ENCODE data around the gene GSTK1. TPM values are rescaled to one million over a fixed set of nuclear protein-coding genes. Genes with fewer than 3 reads are reported as not detected.
"Not testable (repeated sequence)": the region's sequence is repeated elsewhere in the genome, so short reads cannot be mapped to it uniquely, and the experiment has no call there.

The GSTK1 gene
- total RNA-seq, 1 experiment from 2014 or later: 96.1 TPM

GRCh38 chr7:143269251-143269650 lies 6.0 kb downstream of the GSTK1 start:
- DNase-seq (ENCODE audit: low read depth): no peak

DNA sequence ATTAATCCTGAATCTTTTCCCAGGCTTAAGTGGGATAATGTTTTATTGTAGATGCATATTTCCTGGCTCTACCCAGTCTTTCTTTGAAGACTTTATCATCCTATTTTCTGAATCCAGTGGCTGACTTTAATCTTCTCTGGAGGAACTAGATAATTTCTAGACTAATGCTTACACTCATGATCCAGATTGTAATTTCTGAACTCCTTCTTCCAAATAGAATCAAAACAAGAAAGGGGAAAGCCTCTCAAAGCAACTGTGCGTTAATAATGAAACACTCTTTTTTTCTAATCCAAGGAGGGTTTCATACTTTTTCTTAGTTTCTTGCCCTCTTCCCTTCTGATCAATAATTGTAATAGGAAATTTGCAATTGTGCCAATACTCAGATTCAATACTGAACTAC lies 8.0 kb downstream of the GSTK1 start:
- no peak for DNase-seq (ENCODE audit: low read depth)

GRCh38 chr7:143272871-143273270 lies 9.6 kb downstream of the GSTK1 start:
- no peak for DNase-seq (ENCODE audit: low read depth)

GRCh38 chr7:143279186-143280098 lies 16.2 kb downstream of the GSTK1 start:
- peak; percentile 76 for DNase-seq (ENCODE audit: low read depth)

GRCh38 chr7:143280160-143280559 lies 16.9 kb downstream of the GSTK1 start:
- DNase-seq (ENCODE audit: low read depth): no peak

- no peak for DNase-seq (ENCODE audit: low read depth)
Measured at GRCh38 chr7:143280566-143280965, 17.3 kb downstream of the GSTK1 start.

DNA sequence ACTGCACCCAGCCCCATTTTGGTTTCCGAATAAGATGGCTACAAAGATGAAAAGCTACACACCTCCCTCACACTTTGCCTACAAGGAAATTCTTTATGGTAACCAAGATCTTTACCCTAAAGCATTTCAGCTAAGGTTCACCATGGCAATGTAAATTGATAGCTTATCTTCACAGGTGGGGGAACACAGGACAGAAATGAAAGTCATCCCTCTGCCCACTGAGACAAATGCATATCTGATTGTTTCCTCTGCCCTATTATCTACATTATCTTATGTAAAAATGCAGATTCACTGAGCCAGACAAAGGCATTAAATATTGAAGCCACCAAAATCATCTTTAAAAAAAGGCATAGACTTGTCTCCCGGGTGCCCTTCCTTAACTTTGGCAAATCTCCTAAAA lies 18.3 kb downstream of the GSTK1 start:
- DNase-seq (ENCODE audit: low read depth): no peak

DNA sequence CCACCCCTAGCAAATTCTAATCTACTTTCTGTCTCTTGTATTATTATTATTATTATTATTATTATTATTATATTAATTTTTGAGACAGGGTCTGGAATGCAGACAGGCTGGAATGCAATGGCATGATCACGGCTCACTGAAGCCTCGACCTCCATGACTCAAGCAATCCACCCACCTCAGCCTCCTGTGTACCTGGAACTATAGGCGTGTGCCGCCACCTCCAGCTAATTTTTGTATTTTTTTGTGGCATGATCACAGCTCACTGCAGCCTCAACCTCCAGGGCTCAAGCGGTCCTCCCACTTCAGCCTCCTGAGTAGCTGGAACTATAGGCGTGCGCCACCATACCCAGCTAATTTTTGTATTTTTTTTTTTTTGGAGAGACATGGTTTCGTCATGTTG lies 18.9 kb downstream of the GSTK1 start:
- DNase-seq (ENCODE audit: low read depth): no peak

DNA sequence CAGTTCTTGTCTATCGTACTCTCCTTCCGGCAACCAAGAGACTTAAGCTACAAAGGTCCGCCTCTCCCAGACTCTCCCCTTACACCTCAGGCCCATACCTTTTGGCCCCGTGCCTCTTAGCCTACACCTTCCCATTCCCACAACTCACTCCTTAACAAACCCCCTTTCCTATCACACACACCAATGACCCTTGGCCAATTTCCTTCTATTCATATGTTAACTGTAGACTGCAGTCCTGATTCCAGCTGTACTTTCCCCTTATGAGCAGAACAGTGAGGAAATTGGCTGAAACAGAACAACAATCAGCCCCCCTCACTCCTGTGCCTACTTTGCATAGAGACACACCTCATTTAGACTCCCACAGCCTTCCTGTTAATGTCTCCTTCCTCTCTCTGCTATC lies 20.1 kb downstream of the GSTK1 start:
- no peak for DNase-seq (ENCODE audit: low read depth)

GRCh38 chr7:143284591-143285469 lies 21.6 kb downstream of the GSTK1 start, which contains the start of gene TMEM139:
TSS of gene TMEM139 (plus strand) at chr7:143284958. CDS start at chr7:143285958, 1,000 bp downstream.
- DNase-seq (ENCODE audit: low read depth): no peak

GRCh38 chr7:143285470-143285778 lies 22.2 kb downstream of the GSTK1 start:
- DNase-seq (ENCODE audit: low read depth): no peak

DNA sequence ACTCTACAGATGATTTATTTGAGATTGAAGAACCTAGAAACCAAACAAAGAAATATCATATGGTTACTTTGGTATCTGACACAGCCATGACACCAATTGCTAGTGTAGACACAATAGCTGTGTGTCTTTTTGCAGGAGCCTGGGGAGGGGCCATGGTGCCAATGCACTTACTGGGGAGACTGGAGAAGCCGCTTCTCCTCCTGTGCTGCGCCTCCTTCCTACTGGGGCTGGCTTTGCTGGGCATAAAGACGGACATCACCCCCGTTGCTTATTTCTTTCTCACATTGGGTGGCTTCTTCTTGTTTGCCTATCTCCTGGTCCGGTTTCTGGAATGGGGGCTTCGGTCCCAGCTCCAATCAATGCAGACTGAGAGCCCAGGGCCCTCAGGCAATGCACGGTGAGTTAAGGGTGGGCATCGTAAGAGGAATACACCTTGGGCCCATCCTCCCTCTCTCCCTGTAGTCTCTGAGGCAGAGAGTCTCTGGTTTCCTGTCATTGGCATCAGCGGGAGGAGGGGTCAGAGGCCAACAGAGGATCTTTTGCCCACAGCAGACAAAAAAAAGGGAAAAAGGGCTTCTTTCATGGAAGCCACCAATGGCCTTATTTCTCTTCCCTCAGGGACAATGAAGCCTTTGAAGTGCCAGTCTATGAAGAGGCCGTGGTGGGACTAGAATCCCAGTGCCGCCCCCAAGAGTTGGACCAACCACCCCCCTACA lies 22.7 kb downstream of the GSTK1 start:
- no peak for DNase-seq (ENCODE audit: low read depth)

DNA sequence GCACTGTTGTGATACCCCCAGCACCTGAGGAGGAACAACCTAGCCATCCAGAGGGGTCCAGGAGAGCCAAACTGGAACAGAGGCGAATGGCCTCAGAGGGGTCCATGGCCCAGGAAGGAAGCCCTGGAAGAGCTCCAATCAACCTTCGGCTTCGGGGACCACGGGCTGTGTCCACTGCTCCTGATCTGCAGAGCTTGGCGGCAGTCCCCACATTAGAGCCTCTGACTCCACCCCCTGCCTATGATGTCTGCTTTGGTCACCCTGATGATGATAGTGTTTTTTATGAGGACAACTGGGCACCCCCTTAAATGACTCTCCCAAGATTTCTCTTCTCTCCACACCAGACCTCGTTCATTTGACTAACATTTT lies 23.3 kb downstream of the GSTK1 start:
- no peak for DNase-seq (ENCODE audit: low read depth)

DNA sequence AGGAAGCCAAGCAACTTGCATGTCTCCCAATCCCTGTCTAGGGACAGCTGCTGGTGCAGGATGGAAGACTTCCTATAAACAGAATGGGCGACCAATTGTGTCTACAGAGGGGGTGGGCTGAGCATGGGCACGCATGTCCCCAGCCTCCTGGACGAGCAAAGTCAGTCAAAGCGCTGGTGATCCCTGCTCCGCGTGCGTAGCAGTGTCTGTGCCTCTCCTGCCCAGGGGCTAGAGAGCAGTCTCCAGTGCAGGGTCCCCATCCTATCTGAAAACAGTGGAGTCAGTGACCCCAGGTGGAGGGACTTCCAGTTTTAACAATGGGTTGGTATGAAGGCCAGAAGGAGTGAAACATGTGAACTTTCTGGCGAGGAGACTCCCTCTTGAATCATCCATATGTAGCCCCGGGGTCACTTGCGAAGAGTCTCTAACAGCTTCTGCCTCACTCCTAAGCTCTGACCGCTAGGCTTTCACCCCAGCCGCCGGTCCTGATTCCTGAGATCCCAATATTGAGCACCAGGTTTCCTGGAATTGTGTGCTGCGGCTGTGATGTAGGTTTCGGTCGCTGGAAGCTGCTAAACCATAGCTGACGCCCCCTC lies 24.2 kb downstream of the GSTK1 start:
- no peak for DNase-seq (ENCODE audit: low read depth)

GRCh38 chr7:143287935-143288826 lies 24.9 kb downstream of the GSTK1 start, which contains the start of gene CASP2:
TSS of gene CASP2 (plus strand) at chr7:143288351. CDS start at chr7:143288456, 105 bp downstream.
- peak; percentile 94 for DNase-seq (ENCODE audit: low read depth)

GRCh38 chr7:143288836-143289235 lies 25.6 kb downstream of the GSTK1 start:
- peak; percentile 18 for DNase-seq (ENCODE audit: low read depth)

DNA sequence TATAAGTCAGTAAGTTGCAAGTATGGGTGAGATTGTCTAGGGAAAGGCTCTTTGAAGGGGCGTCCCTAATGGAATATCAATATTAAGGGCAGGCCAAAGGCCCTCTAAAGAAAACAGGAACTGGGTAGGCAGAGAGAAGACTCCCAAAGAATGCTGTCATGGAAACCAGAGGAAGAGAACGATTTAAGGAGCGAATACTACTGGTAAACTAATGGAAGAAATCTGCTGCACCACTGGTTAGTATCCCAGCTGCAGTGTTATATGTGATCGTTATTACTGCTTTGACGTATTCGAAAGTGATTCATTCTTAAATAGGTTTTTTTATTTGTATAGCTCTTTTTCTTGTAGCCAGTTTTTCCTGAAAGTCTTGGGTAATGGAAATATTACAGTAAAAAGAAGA lies 26.2 kb downstream of the GSTK1 start:
- DNase-seq (ENCODE audit: low read depth): no peak

- not testable (repeated sequence) for DNase-seq (ENCODE audit: low read depth)
Measured at GRCh38 chr7:143289888-143290287, 26.6 kb downstream of the GSTK1 start.

- DNase-seq (ENCODE audit: low read depth): no peak
Measured at GRCh38 chr7:143290293-143290692, 27.1 kb downstream of the GSTK1 start.

- no peak for DNase-seq (ENCODE audit: low read depth)
Measured at GRCh38 chr7:143292876-143293275, 29.6 kb downstream of the GSTK1 start.

DNA sequence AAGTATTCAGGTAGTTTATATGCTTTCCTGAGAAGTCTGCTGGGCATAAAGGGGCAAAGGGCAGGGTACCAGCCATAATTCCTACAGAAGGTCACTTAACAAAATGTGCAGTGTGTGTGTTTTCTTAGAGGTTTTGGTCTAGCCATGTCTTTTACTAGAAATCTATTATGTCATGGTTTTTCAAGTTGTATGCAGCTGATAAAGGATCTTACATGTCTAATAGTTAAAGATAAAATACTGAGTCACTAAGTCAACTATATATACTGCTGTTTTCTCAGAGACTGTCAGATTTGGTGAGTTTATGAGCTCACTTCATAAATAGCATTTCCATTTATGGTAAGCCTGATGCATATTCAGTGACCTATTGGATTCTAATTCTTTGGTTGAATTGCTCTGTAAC lies 32.6 kb downstream of the GSTK1 start:
- DNase-seq (ENCODE audit: low read depth): no peak

Data from RPMI7951 (cell line).